ENCODE data around the gene TYSND1.
"Not testable (repeated sequence)": the region's sequence is repeated elsewhere in the genome, so short reads cannot be mapped to it uniquely, and the experiment has no call there.

TYSND1 gene

DNA sequence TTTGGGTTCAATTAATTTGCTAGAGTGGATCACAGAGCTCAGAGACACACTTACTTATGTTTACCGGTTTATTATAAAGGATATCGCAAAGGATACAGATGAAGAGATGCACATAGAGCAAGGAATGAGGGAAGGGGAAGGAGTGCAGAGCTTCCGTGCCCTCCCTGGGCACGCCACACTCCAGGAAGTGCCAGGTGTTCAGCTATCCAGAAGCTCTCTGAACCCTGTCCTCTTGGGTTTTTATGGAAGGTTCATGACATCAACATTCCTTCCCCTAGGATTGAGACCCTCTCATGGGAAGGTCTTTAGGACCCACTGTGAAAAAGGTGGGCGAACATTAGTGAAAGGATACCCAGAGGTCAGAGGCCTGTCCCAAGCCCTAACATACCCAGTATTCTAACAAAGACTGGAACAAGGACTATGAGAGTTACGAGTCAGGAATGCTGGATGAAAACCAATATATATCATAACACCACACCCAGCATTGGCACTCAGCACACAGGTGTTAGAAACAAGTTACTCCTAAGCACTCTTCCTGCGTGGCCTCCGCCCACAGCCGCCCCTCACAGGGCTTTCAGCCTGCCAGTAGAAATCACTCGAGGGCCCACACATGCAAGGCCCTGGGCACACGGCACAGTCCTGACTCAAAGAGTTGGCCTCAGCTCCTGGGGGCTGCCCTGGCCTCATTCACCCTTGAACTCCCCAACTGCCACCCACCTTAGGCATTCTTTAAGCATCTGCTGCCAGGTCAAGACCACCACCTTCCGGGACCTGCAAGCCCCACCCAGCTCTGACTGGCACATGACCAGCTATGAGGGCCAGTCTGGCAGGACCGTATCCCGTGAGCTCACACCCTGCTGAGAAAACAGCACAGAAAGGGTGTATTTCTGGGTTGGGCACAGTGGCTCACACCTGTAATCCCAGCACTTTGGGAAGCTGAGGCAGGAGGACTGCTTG, 8.3 kb downstream of the TYSND1 start:
- intact Hi-C loops (cut with DNase I): no loop called here
- peak in 5 of 42 donors; percentile 3 to 34 (median 17) for DNase-seq

DNA sequence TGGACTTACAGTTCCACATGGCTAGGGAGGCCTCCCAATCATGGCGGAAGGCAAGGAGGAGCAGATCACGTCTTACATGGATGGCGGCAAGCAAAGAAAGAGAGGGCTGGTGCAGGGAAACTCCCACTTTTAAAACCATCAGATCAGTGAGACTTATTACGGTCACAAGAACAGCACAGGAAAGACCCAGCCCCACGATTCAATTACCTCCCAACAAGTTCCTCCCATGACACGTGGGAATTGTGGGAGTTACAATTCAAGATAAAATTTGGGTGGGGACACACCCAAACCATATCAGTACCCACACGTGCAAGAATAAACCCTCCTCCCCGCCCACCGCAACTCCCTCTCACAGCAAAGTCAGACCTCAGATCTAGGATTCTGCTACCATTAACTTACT, 9.4 kb downstream of the TYSND1 start:
- intact Hi-C loops (cut with DNase I): no loop called here

GRCh38 chr10:70135684-70136083, 10.8 kb downstream of the TYSND1 start:
- intact Hi-C loops (cut with DNase I): no loop called here
- peak in 4 of 42 donors; percentile 11 to 25 (median 16) for DNase-seq

More for the DNA sequence above, 9.4 kb downstream of the TYSND1 start:
- DNase-seq: peak in 2 of 42 donors; percentile 2 to 5

DNA sequence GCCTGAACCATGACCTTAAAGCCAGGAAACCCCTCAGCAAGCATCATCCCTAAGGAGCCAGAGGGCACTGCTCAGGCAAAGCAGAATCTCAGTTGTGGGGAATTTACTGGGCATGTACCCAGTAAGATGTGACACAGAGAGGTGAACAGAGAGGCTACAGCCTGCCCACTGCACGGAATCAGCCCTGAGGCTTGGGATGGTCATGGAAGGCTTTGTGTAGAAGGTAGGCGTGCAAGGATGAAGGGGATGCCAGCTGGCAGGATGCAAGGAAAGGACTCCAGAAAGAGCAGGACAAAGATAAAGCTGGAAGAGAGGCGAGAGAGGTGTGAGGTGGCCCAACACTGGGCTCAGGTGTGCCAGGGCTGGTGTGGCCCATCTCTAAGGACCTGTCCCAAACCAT, 11.5 kb downstream of the TYSND1 start:
- intact Hi-C loops (cut with DNase I): no loop called here
- DNase-seq: peak in 3 of 42 donors; percentile 10 to 21 (median 16)

DNA sequence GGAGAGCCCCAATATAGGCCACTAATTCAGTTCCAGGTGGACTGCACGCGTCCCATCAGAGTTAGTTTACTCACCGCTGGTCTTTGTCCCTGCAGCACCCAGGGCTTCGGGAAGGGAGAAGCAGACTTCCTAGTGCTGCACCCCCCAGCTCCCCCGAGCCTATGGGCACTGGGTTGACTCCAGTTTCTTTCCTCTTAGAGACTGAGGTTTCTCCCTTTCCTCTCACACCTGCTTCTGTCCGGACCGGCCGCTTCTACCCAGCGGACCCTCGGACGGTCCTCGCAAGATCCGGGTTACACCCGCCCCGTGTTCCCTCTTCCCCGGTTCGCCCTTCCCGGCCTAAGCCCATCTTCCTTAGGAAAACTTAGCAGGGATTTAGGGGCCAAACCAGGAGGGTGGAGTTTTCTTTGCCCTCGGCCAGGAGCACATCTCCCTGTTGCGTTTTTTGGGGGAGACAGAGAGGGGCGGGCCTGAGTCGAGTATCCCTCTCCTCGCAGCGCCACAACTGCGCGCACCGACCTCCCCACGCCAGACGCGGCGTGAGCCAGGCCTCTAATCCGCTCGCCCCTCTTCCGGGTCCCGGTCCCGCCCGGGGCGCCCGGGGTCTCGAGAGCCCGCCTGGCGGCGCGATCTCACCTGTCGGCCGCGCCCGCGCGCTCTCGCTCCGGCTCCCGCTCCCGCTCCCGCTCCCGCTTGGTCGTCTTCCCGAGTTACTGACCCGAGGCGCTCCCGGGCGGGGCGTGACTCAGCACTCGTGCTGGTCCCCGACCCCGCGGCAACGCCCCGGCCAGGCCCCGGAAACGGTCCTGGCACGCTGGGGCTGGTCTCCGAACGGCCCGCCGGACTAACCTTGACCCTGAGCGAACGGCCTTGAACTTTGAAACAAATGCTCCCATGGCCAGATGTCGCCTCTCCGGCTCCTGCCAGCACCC, 14.1 kb downstream of the TYSND1 start, which contains the start of gene AIFM2:
TSS of gene AIFM2 (minus strand) at position 728 of the 932 bp plus-strand sequence. CDS start 8,741 bp downstream, outside the sequence.
- peak in 25 of 42 donors; percentile 8 to 67 (median 31) for DNase-seq
- intact Hi-C loops (cut with DNase I): no loop called here

- intact Hi-C loops (cut with DNase I): no loop called here
- DNase-seq: peak in 2 of 42 donors; percentile 3 to 6
These were observed 15.0 kb downstream of the TYSND1 start for GRCh38 chr10:70131560-70131937.

- DNase-seq: peak in 3 of 42 donors; percentile 7 to 28 (median 16)
- intact Hi-C loops (cut with DNase I): no loop called here
These were observed 15.5 kb downstream of the TYSND1 start for GRCh38 chr10:70130878-70131559.

GRCh38 chr10:70126700-70127395, 19.7 kb downstream of the TYSND1 start:
- intact Hi-C loops (cut with DNase I): no loop called here
- no peak for DNase-seq

GRCh38 chr10:70125918-70126552, 20.5 kb downstream of the TYSND1 start:
- intact Hi-C loops (cut with DNase I): no loop called here
- DNase-seq: no peak

DNA sequence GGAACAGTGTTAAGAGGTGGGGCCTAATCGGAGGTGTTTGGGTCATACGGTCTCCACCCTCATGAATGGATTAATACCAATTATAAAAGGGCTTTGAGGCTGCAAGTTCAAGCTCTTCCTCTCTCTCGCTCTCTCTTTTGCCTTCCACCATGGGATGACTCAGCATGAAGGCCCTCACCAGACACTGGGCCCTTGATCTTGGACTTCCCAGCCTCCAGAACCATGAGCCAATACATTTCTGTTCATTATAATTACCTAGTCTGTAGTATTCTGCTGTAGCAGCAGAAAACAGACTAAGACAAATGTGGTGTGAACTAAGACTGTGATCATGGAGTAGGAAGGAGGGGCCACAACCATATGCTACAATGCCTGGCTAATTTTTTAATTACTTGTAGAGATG, 21.6 kb downstream of the TYSND1 start:
- intact Hi-C loops (cut with DNase I): no loop called here
- DNase-seq: no peak

DNA sequence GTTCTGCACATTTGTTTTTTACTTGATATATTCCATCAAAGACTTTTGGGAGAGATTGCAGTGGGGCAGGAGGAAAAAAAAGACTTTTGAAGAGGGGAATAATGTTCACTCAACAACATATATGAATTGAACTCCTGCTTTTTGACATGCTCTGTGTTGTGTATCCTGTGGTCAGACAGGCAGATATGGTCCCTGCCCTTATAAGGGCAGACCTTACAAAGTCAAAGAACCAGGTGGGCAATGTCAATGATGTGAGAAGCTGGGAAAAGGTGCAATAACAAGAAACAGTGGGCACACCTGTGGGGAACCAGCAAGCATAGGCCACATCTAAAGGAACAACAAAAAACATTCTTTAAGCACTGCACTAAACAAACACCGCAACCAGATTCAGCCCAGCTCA, 22.1 kb downstream of the TYSND1 start:
- intact Hi-C loops (cut with DNase I): no loop called here
- no peak for DNase-seq

DNA sequence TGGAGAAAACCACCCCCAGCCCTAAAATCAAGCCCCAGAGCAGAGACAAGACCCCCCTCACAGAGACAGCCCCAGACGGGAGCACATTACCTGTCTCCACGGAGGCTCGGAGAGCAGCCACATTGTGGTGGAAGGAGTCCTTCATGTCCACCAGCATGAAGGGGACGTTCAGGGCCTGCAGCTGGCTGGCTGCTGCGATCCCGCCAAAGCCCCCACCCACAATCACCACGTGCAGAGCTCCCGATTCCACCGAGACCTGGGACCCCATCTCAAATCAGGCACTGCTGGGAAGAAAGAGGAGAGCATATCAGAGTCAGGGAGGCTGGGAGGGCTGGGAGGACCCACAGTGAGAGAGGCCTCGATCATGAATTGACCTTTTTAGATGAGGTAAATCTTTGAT, 22.7 kb downstream of the TYSND1 start:
- no peak for DNase-seq

DNA sequence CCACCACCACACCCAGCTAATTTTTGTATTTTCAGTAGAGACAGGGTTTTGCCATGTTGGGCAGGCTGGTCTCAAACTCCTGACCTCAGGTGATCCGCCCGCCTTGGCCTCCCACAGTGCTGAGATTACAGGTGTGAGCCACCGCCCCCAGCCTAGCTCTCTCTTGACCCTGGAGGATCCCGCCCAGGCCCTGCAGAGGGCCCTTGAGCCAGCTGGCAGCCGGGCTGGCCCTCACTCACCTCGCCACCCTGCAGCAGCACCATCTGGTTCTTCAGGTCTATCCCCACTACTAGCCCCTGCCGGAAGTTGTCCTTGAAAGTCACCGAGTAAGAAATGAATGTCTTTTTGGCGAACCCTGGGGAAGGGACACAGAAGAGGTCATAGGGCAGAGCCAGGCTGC, 23.3 kb downstream of the TYSND1 start:
- intact Hi-C loops (cut with DNase I); DNase-seq: not testable (repeated sequence)

More for the DNA sequence above, 22.7 kb downstream of the TYSND1 start:
- intact Hi-C loops (cut with DNase I): no loop called here

- no peak for DNase-seq
- intact Hi-C loops (cut with DNase I): no loop called here
These were observed 23.8 kb downstream of the TYSND1 start for GRCh38 chr10:70122742-70123141.

GRCh38 chr10:70121281-70121949, 25.1 kb downstream of the TYSND1 start:
- DNase-seq: no peak
- intact Hi-C loops (cut with DNase I): no loop called here

GRCh38 chr10:70120417-70120816, 26.1 kb downstream of the TYSND1 start:
- DNase-seq: no peak
- intact Hi-C loops (cut with DNase I): no loop called here

DNA sequence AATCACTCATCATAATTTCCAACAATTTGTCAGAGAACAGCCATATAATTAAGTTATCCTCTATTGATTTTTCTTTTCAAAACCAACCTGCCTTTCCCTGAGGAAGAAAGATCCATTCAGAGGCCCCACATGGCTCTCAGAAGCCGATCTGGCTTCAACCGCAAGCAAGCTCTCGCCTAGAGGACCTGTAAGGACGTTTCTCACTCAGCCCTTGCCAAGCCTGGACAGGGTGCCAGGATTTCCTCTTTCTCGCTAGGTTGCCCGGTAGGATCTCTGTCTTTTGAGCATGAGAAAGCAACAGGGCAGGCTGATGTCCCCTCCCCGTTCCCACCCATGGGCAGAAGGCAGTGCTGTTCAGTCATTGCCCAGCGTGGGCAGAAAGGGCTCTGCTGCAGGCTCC, 26.9 kb downstream of the TYSND1 start:
- intact Hi-C loops (cut with DNase I): no loop called here
- no peak for DNase-seq

All from head of caudate nucleus (tissue), 42 donors.